Neutrophil (primary cell): ENCODE data around the gene VDR.

Experiments used
- H3K27ac ChIP-seq: fragments of 200-600 bp; sonication (generic); 2 replicates; pipeline ENCODE4 v1.5.1; 2016; ENCODE audit warnings: mild to moderate bottlenecking, moderate library complexity
- H3K27me3 ChIP-seq: fragments of 200-600 bp; sonication (generic); 2 replicates; pipeline ENCODE4 v1.6.0; 2016; ENCODE audit warnings: mild to moderate bottlenecking
- H3K36me3 ChIP-seq: fragments of 200-600 bp; sonication (generic); 2 replicates; pipeline ENCODE4 v1.5.1; 2017
- H3K4me1 ChIP-seq, 2 experiments: fragments of 200-600 bp in 1 of 2; sonication (generic) in 1 of 2; 1 replicate in 1 of 2; 2 replicates in 1 of 2; pipeline versions ENCODE4 v1.5.1 to v1.6.1; 2013 to 2016; ENCODE audit warnings: low read depth in 1 of 2, low read length in 1 of 2, mild to moderate bottlenecking in 1 of 2, moderate library complexity in 1 of 2; ENCODE audit not compliant: control insufficient read depth in 1 of 2, insufficient read depth in 1 of 2
- H3K4me3 ChIP-seq, 2 experiments: fragments of 200-600 bp in 1 of 2; sonication (generic) in 1 of 2; 1 replicate in 1 of 2; 2 replicates in 1 of 2; pipeline ENCODE4 v1.5.1; 2013 to 2016; ENCODE audit warnings: low read depth in 1 of 2, low read length in 1 of 2, mild to moderate bottlenecking in 1 of 2, moderate library complexity in 1 of 2
- H3K9me3 ChIP-seq: fragments of 200-600 bp; sonication (generic); 2 replicates; pipeline ENCODE4 v1.5.1; 2016
- TF ChIP-seq, protein P1 (sequence below): fragments of 200-600 bp; sonication (generic); IDR thresholded peaks from 2 replicates; pipeline ENCODE4 v1.5.1; 2016; ENCODE audit warnings: antibody characterized with exemption

The VDR gene

DNA sequence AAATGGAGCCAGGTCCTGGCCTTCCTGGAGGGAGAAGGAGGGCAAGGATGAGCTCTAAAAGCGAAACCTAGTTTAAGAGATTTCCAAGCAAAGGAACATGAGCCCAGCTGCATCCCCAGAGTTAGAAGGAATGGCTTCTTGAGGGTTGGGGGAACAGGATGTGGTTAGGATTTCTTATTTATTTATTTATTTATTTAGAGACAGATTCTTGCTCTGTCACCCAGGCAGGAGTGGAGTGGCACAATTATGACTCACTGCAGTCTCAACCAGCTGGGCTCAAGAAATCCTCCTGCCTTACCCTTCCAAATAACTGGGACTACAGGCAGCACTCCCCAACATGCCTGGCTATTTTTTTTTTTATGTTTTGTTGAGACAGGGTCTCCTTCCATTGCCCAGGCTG lies 33.3 kb upstream of the VDR start:
- H3K9me3 ChIP-seq, result no peaks in the 10 kb centered on the region
- H3K27ac ChIP-seq, result no peak overlapping the region
- H3K4me1 ChIP-seq, result no peaks in the 10 kb centered on the region
- no peaks in the 10 kb centered on the region for H3K36me3 ChIP-seq
- TF ChIP-seq, protein P1, sequence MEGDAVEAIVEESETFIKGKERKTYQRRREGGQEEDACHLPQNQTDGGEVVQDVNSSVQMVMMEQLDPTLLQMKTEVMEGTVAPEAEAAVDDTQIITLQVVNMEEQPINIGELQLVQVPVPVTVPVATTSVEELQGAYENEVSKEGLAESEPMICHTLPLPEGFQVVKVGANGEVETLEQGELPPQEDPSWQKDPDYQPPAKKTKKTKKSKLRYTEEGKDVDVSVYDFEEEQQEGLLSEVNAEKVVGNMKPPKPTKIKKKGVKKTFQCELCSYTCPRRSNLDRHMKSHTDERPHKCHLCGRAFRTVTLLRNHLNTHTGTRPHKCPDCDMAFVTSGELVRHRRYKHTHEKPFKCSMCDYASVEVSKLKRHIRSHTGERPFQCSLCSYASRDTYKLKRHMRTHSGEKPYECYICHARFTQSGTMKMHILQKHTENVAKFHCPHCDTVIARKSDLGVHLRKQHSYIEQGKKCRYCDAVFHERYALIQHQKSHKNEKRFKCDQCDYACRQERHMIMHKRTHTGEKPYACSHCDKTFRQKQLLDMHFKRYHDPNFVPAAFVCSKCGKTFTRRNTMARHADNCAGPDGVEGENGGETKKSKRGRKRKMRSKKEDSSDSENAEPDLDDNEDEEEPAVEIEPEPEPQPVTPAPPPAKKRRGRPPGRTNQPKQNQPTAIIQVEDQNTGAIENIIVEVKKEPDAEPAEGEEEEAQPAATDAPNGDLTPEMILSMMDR, result no peak
- peaks cover 18% of the 10 kb centered on the region for H3K27me3 ChIP-seq
- no peak overlapping the region for H3K4me3 ChIP-seq

- TF ChIP-seq, protein P1, result no peak
- Histone ChIP-seq H3K27me3 (no peaks in the 10 kb centered on the region), H3K4me1 (no peaks in the 10 kb centered on the region), H3K27ac (no peak overlapping the region), H3K9me3 (no peaks in the 10 kb centered on the region), H3K4me3 (no peak overlapping the region), H3K36me3 (no peaks in the 10 kb centered on the region)
These were observed 30.4 kb upstream of the VDR start for GRCh38 chr12:47935184-47935583.

DNA sequence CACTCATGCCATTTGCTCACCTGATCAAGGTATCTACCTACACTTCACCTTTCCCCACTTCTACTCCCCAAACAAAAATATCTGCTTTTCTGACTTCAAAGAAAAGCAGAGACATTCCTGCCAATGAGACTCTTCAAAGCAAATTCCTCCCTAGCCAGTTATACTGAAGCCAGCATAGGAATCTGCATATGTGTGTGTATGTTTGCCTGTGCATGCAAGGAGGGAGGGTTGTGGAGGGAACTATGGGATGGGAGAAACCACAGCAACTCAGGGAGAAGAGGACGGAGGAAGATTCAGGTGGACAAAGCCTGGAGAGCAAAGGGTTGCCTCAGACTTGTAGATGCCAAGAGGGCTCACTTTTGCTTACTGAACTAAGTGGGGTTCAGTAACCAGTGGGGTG lies 26.4 kb upstream of the VDR start:
- H3K27ac ChIP-seq, result no peak overlapping the region

DNA sequence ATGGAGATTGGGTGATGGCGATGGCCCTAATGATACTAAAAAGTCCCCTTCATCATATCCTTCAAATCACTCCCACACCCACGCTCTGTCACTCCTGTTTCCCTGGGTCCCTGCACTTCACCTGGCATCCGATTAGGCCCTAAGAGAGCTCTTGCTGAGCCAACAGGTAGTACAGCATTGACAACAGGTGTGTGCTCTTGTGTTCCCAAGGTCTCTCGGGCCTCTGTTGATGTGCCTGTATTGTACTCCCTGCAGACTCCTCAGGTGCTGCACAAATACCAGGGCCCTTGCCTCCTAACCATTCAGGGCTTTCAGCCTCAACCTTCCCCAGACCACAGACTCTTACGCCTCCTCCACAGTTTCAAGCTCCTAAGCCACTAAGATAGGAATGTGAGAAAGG lies 25.8 kb upstream of the VDR start:
- TF ChIP-seq, protein P1, result no peak
- Histone ChIP-seq H3K27me3 (peaks cover 25% of the 10 kb centered on the region), H3K27ac (no peak overlapping the region), H3K36me3 (no peaks in the 10 kb centered on the region), H3K4me3 (no peak overlapping the region), H3K9me3 (no peaks in the 10 kb centered on the region), H3K4me1 (no peaks in the 10 kb centered on the region)

More for the DNA sequence above, 26.4 kb upstream of the VDR start:
- no peak overlapping the region for H3K4me3 ChIP-seq
- H3K9me3 ChIP-seq, result no peaks in the 10 kb centered on the region
- no peaks in the 10 kb centered on the region for H3K4me1 ChIP-seq
- TF ChIP-seq, protein P1, result no peak
- no peaks in the 10 kb centered on the region for H3K36me3 ChIP-seq
- H3K27me3 ChIP-seq, result peaks cover 23% of the 10 kb centered on the region

GRCh38 chr12:47927346-47927745 lies 22.6 kb upstream of the VDR start:
- no peak overlapping the region for H3K27ac ChIP-seq
- no peaks in the 10 kb centered on the region for H3K36me3 ChIP-seq
- H3K9me3 ChIP-seq, result no peaks in the 10 kb centered on the region
- TF ChIP-seq, protein P1, result no peak
- H3K4me3 ChIP-seq, result no peak overlapping the region
- no peaks in the 10 kb centered on the region for H3K4me1 ChIP-seq
- H3K27me3 ChIP-seq, result peaks cover 43% of the 10 kb centered on the region

GRCh38 chr12:47921907-47922306 lies 17.1 kb upstream of the VDR start:
- peaks cover 33% of the 10 kb centered on the region for H3K27me3 ChIP-seq
- H3K27ac ChIP-seq, result no peak overlapping the region
- no peaks in the 10 kb centered on the region for H3K9me3 ChIP-seq
- H3K36me3 ChIP-seq, result no peaks in the 10 kb centered on the region
- no peak overlapping the region for H3K4me3 ChIP-seq
- TF ChIP-seq, protein P1, result no peak
- no peaks in the 10 kb centered on the region for H3K4me1 ChIP-seq
